HG02642 (cell line): Measurements from ENCODE around the gene PADI3.
"Not testable (repeated sequence)": the region's sequence is repeated elsewhere in the genome, so short reads cannot be mapped to it uniquely, and the experiment has no call there.

Experiments
- ATAC-seq: cut with Tn5 transposase; IDR thresholded peaks from one replicate; pipeline ENCODE4 v1.9.1; 2021; ENCODE audit warnings: mild to moderate bottlenecking; ENCODE audit not compliant: unreplicated experiment, poor library complexity

PADI3 gene

GRCh38 chr1:17237561-17237903, 11.4 kb upstream of the PADI3 start:
- ATAC-seq, result no peak

- ATAC-seq, result no peak
Measured at GRCh38 chr1:17239420-17239819, 9.5 kb upstream of the PADI3 start.

GRCh38 chr1:17241011-17241779, 7.7 kb upstream of the PADI3 start:
- ATAC-seq, result not testable (repeated sequence)

- not testable (repeated sequence) for ATAC-seq
Measured at GRCh38 chr1:17241780-17242074, 7.2 kb upstream of the PADI3 start.

GRCh38 chr1:17243274-17243673, 5.6 kb upstream of the PADI3 start:
- no peak for ATAC-seq

- ATAC-seq, result no peak
Measured at GRCh38 chr1:17244821-17245740, 3.8 kb upstream of the PADI3 start.

- no peak for ATAC-seq
Measured at GRCh38 chr1:17245816-17246325, 3.0 kb upstream of the PADI3 start.

GRCh38 chr1:17246971-17247370, 1.9 kb upstream of the PADI3 start:
- no peak for ATAC-seq

GRCh38 chr1:17250601-17251000, 1.7 kb downstream of the PADI3 start:
- no peak for ATAC-seq

- no peak for ATAC-seq
Measured at GRCh38 chr1:17251246-17251645, 2.3 kb downstream of the PADI3 start.

- no peak for ATAC-seq
Measured at GRCh38 chr1:17251701-17252376, 2.9 kb downstream of the PADI3 start.

- ATAC-seq, result no peak
Measured at GRCh38 chr1:17255336-17255735, 6.4 kb downstream of the PADI3 start.

- no peak for ATAC-seq
Measured at GRCh38 chr1:17258116-17258757, 9.3 kb downstream of the PADI3 start.

GRCh38 chr1:17258758-17259130, 9.8 kb downstream of the PADI3 start:
- ATAC-seq, result no peak

GRCh38 chr1:17259233-17259873, 10.5 kb downstream of the PADI3 start:
- ATAC-seq, result no peak

GRCh38 chr1:17260264-17260663, 11.4 kb downstream of the PADI3 start:
- no peak for ATAC-seq

GRCh38 chr1:17260738-17261137, 11.8 kb downstream of the PADI3 start:
- no peak for ATAC-seq

GRCh38 chr1:17263936-17264335, 15.0 kb downstream of the PADI3 start:
- ATAC-seq, result no peak

GRCh38 chr1:17264470-17264869, 15.6 kb downstream of the PADI3 start:
- ATAC-seq, result no peak

- ATAC-seq, result no peak
Measured at GRCh38 chr1:17265162-17265561, 16.3 kb downstream of the PADI3 start.
